HG03558 (cell line): Measurements from ENCODE around the gene LTF.
"Not testable (repeated sequence)": the region's sequence is repeated elsewhere in the genome, so short reads cannot be mapped to it uniquely, and the experiment has no call there.

Experiments used
- ATAC-seq: cut with Tn5 transposase; IDR thresholded peaks from one replicate; pipeline ENCODE4 v1.9.1; 2021; ENCODE audit warnings: moderate number of reproducible peaks; ENCODE audit not compliant: unreplicated experiment; ENCODE audit errors: extremely low read depth

LTF gene

GRCh38 chr3:46447228-46447985 lies 17.3 kb downstream of the LTF start:
- no peak for ATAC-seq

- ATAC-seq = no peak
Observed at GRCh38 chr3:46442576-46443530, 21.9 kb downstream of the LTF start.

GRCh38 chr3:46440531-46441294 lies 24.0 kb downstream of the LTF start:
- ATAC-seq = no peak

- ATAC-seq = no peak
Observed at GRCh38 chr3:46438831-46439230, 25.9 kb downstream of the LTF start.

- ATAC-seq = no peak
Observed at GRCh38 chr3:46435081-46435726, 29.5 kb downstream of the LTF start.

GRCh38 chr3:46433841-46434240 lies 30.9 kb downstream of the LTF start:
- ATAC-seq = no peak

GRCh38 chr3:46433118-46433517 lies 31.6 kb downstream of the LTF start:
- ATAC-seq = not testable (repeated sequence)

- ATAC-seq = not testable (repeated sequence)
Observed at GRCh38 chr3:46431905-46432304, 32.8 kb downstream of the LTF start.

GRCh38 chr3:46430879-46431278 lies 33.8 kb downstream of the LTF start:
- ATAC-seq = not testable (repeated sequence)

GRCh38 chr3:46429671-46430070 lies 35.0 kb downstream of the LTF start:
- no peak for ATAC-seq

- ATAC-seq = no peak
Observed at GRCh38 chr3:46429250-46429649, 35.5 kb downstream of the LTF start.

- no peak for ATAC-seq
Observed at GRCh38 chr3:46427916-46428833, 36.5 kb downstream of the LTF start.

GRCh38 chr3:46427404-46427803 lies 37.3 kb downstream of the LTF start:
- not testable (repeated sequence) for ATAC-seq

GRCh38 chr3:46426476-46426875 lies 38.2 kb downstream of the LTF start:
- ATAC-seq = not testable (repeated sequence)

GRCh38 chr3:46423588-46423987 lies 41.1 kb downstream of the LTF start:
- ATAC-seq = no peak

GRCh38 chr3:46422617-46423016 lies 42.1 kb downstream of the LTF start:
- ATAC-seq = no peak

- no peak for ATAC-seq
Observed at GRCh38 chr3:46420931-46421330, 43.8 kb downstream of the LTF start.

- ATAC-seq = no peak
Observed at GRCh38 chr3:46419816-46420215, 44.9 kb downstream of the LTF start.
